HUES48 (cell line): ENCODE data around the gene TXNL1.
"Not testable (repeated sequence)": the region's sequence is repeated elsewhere in the genome, so short reads cannot be mapped to it uniquely, and the experiment has no call there.

Experiments used
- H3K27ac ChIP-seq: one replicate; pipeline ENCODE4 v1.7.0; 2013; ENCODE audit warnings: low read depth, low read length, inconsistent platforms
- H3K27me3 ChIP-seq: 2 replicates; pipeline ENCODE4 v1.6.1; 2013; ENCODE audit warnings: mild to moderate bottlenecking, low read length; ENCODE audit not compliant: control insufficient read depth, insufficient read depth
- H3K36me3 ChIP-seq: 2 replicates; pipeline ENCODE4 v1.6.1; 2013; ENCODE audit warnings: low read length; ENCODE audit not compliant: control insufficient read depth, insufficient read depth
- H3K4me1 ChIP-seq: 2 replicates; pipeline ENCODE4 v1.6.1; 2013; ENCODE audit warnings: mild to moderate bottlenecking, low read length; ENCODE audit not compliant: control insufficient read depth, insufficient read depth
- H3K4me3 ChIP-seq: 2 replicates; pipeline ENCODE4 v1.5.1; 2013; ENCODE audit warnings: mild to moderate bottlenecking, low read depth, low read length
- H3K9ac ChIP-seq: 2 replicates; pipeline ENCODE4 v1.6.1; 2013; ENCODE audit warnings: mild to moderate bottlenecking, low read depth, low read length, moderate library complexity
- H3K9me3 ChIP-seq: 2 replicates; pipeline ENCODE4 v1.6.1; 2013; ENCODE audit warnings: low read length; ENCODE audit not compliant: control insufficient read depth, insufficient read depth

The TXNL1 gene

GRCh38 chr18:56660655-56661054 is 22.3 kb upstream of the TXNL1 start:
- Histone ChIP-seq H3K9ac (no peak overlapping the region), H3K9me3 (no peaks in the 10 kb centered on the region), H3K27ac (no peak overlapping the region), H3K27me3 (no peaks in the 10 kb centered on the region), H3K4me3 (no peak overlapping the region), H3K36me3 (no peaks in the 10 kb centered on the region), H3K4me1 (peaks cover 15% of the 10 kb centered on the region; the same call in 1 of the 2 replicates)

- Histone ChIP-seq H3K36me3 (no peaks in the 10 kb centered on the region), H3K27me3 (no peaks in the 10 kb centered on the region), H3K4me3 (no peak overlapping the region), H3K9ac (no peak overlapping the region), H3K27ac (no peak overlapping the region), H3K9me3 (no peaks in the 10 kb centered on the region), H3K4me1 (peaks cover 15% of the 10 kb centered on the region; the same call in 1 of the 2 replicates)
These were observed 20.7 kb upstream of the TXNL1 start for GRCh38 chr18:56659111-56659510.

GRCh38 chr18:56658261-56658660 is 19.9 kb upstream of the TXNL1 start:
- Histone ChIP-seq H3K9ac (no peak overlapping the region), H3K36me3 (no peaks in the 10 kb centered on the region), H3K9me3 (no peaks in the 10 kb centered on the region), H3K4me1 (peaks cover 15% of the 10 kb centered on the region; the same call in 1 of the 2 replicates), H3K27ac (no peak overlapping the region), H3K27me3 (no peaks in the 10 kb centered on the region), H3K4me3 (no peak overlapping the region)

DNA sequence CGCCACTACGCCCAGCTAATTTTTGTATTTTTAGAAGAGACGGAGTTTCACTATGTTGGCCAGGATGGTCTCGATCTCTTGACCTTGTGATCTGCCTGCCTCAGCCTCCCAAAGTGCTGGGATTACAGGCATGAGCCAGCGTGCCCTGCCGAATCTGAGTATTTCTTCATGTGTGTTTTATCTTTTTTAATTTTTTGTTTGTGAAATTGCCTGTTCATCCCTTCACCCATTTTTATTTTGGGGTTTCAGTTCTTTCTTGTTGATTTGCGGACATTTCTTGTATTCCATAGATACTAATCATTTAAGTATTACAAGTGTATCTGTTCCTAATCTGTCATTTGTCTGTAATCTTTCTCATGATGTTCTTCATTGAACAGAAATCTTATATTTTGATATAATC is 15.9 kb upstream of the TXNL1 start:
- H3K4me1 ChIP-seq: peaks cover 12% of the 10 kb centered on the region
- not testable (repeated sequence) for H3K9me3 ChIP-seq, H3K27me3 ChIP-seq, H3K9ac ChIP-seq, H3K36me3 ChIP-seq, H3K4me3 ChIP-seq, H3K27ac ChIP-seq

DNA sequence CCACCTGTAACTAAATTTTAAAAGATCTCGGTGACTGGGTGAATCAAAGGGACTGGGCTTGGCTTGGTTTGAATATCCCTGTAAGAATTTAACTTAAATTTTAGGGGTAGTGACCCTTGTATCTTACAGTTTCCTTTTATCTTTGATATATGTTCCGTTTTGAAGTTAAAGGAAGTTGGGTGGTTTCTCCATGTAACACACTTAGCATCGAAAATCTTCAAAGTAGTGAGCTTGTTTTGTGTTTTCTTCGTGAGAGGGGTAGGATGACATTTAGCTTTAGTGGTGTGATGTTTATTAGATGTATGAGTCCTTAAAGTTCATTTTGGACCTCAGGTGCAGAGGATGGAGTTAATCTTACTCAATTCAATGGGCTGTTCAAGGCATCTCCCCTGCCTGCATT is 14.4 kb upstream of the TXNL1 start:
- no peaks in the 10 kb centered on the region for H3K36me3 ChIP-seq
- no peaks in the 10 kb centered on the region for H3K9me3 ChIP-seq
- H3K4me3 ChIP-seq: no peak overlapping the region
- H3K27ac ChIP-seq: no peak overlapping the region
- peaks cover 12% of the 10 kb centered on the region for H3K4me1 ChIP-seq
- no peaks in the 10 kb centered on the region for H3K27me3 ChIP-seq
- H3K9ac ChIP-seq: no peak overlapping the region

DNA sequence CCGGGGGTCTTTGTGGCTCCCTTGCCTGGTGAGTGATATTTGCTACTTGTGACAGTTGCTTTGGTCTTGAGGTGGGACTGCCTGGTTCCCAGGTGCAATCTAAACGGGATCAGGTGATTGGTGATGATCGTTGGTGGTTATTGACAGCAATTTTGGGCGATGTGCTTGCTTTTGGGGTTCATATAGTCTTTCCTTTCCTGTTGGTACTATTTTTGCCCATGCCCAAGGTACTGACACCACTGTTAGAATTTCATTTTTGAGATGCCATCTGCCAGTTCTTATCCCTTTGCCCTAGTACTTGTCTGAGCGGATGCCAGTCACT is 13.3 kb upstream of the TXNL1 start:
- H3K36me3 ChIP-seq: no peaks in the 10 kb centered on the region
- peak overlapping the region; percentile 91 for H3K27ac ChIP-seq
- peaks cover 12% of the 10 kb centered on the region for H3K4me1 ChIP-seq
- H3K9me3 ChIP-seq: no peaks in the 10 kb centered on the region
- no peak overlapping the region for H3K9ac ChIP-seq
- peak overlapping the region; percentile 94 for H3K4me3 ChIP-seq
- no peaks in the 10 kb centered on the region for H3K27me3 ChIP-seq

DNA sequence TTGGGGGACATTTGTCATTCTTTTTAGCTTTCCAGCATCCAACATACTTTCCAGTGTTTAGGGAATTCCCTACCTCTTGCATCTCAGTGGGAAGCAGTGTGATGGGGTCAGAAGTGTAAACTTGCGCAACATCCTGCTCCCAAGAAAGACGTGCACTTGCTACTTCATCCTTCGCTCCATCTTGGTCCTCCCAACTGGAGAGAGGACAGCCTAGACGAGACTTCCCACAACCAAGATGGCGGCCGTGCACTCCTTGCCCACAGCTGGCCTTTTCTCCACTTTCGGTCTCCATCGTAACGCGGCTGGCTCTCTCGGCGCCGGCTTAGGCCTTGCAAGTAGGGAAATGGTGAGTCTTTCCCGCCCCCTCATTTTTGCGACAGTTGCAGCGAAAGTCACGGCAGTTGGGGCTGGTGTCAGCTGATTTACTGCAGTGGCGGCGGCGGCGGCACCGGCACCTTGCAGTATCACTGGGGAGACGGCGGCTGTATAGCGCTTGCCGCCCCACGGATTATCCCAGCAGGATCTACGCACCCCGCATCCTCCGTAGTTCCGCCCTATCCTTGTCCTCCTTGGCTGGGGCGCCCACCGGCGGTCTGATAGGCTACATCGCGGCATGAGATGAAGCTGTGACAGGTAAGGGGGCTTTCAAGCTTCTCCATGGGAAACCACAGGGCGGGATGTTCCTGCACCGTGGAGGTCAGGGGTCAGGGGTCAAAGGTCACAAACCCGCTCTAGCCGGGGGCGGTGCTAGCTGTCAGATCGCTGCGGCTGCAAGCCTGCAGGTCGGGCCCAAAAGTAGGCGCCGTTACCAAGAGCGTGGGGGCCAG is 12.8 kb upstream of the TXNL1 start, which contains the start of gene WDR7:
WDR7 (plus strand) TSS at position 416 of the 827 bp plus-strand sequence. CDS start 21,157 bp downstream, outside the sequence.
- H3K36me3 ChIP-seq: no peaks in the 10 kb centered on the region
- H3K9me3 ChIP-seq: no peaks in the 10 kb centered on the region
- H3K27ac ChIP-seq: peak within 1 kb of the TSS; percentile 91
- peaks cover 12% of the 10 kb centered on the region for H3K4me1 ChIP-seq
- peak within 1 kb of the TSS; percentile 94 for H3K4me3 ChIP-seq
- H3K9ac ChIP-seq: peak within 1 kb of the TSS; percentile 61
- H3K27me3 ChIP-seq: no peaks in the 10 kb centered on the region

DNA sequence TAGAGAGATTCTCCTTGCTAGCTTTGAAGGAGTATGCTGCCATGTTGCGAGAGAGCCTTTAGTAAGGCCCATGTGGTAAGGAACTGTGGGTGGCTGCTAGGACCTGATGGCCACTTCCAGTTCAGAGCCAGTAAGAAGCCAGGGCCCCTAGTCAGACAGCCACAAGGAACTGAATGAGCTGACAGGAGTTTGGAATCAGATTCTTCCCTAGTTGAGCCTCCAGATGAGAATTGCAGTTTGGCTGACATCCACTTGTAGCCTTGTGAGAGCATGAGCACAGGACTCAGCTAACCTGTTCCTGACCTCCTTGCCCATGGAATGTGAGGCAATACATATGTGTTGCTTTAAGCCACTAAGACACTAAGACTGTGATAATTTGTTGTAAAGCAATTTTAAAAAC is 11.6 kb upstream of the TXNL1 start:
- H3K27me3 ChIP-seq: no peaks in the 10 kb centered on the region
- no peaks in the 10 kb centered on the region for H3K9me3 ChIP-seq
- peaks cover 12% of the 10 kb centered on the region for H3K4me1 ChIP-seq
- H3K4me3 ChIP-seq: 0 out of 2 replicates have a peak overlapping the region, but pooled peaks have one; percentile 94
- no peaks in the 10 kb centered on the region for H3K36me3 ChIP-seq
- H3K27ac ChIP-seq: no peak overlapping the region
- no peak overlapping the region for H3K9ac ChIP-seq

DNA sequence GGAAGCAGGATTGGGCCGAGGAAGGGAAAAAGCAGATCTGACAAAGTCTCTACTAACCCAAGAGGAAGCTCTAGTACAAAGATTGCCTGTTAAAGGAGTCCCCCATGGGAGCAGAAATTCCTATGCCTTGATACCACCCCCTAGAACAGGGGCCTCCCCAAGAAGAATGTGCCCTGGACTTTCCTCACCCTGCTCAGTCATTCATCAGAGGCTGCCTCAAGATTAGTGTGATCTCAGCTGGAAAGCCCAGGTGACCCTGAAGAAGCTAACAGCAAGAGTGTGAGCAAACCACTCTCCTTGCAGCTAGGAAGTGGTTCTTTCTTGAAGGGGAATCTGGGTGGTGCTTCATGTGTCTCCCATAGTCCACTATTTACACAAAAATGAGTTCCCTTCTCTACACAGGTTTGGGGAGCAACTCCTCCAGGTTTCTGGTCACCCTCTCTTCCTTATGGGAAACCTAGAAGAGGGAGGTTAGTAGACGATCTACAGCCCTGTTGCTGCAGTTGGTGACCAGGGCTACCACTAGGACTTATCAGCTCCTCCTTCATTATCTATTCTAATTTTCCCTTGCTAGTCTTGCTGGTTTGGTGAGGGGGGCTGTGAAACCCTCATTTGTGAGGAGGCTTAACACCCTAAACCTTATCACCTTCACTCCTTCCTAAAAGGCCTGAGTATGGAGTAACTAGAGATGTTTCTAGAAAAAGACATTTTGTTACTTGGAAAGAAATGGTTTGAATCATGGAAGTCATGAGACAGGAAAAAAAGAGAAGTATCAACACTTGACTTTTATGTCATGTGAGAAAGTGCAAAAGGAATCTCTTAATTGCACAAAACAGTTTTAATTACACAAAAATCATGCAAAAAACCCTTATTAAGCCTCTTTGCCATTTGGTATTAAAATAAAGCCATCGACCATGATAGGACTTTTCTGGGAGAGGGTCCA is 9.8 kb upstream of the TXNL1 start:
- Histone ChIP-seq H3K27me3 (no peaks in the 10 kb centered on the region), H3K4me1 (peaks cover 12% of the 10 kb centered on the region), H3K4me3 (no peak overlapping the region), H3K36me3 (no peaks in the 10 kb centered on the region), H3K9ac (no peak overlapping the region), H3K27ac (no peak overlapping the region), H3K9me3 (no peaks in the 10 kb centered on the region)

- no peaks in the 10 kb centered on the region for H3K36me3 ChIP-seq
- peaks cover 9% of the 10 kb centered on the region for H3K4me1 ChIP-seq
- H3K27me3 ChIP-seq: no peaks in the 10 kb centered on the region
- H3K27ac ChIP-seq: no peak overlapping the region
- H3K4me3 ChIP-seq: no peak overlapping the region
- H3K9me3 ChIP-seq: no peaks in the 10 kb centered on the region
- H3K9ac ChIP-seq: no peak overlapping the region
These were observed 8.7 kb upstream of the TXNL1 start for GRCh38 chr18:56647071-56647470.
